ENCODE measurements around the gene HDAC9.

Gene HDAC9

DNA sequence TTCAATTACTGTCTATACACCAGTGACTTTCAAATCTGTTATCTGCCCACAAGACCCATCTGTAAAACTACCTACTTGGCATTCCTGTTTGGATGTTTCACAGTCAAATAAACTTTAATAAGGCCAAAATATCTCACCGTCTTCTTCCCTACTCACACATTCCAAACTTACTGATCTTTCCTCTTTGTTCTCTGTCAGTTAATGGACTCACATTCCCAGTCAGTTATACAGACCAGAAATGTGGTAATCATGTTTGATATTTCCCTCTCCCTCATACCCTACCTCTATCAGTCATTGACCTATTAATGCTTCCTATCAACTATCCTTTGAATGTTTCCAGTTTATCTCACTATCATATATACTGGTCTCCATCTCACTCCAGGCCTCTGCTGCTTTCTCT lies 28.5 kb upstream of the HDAC9 start:
- Histone ChIP-seq H3K27me3 (ENCODE audit: control insufficient read depth, low read length) (no peaks in the 10 kb centered on the region), H3K36me3 (ENCODE audit: control insufficient read depth, low read length) (no peaks in the 10 kb centered on the region), H3F3A (ENCODE audit: control insufficient read depth, insufficient read depth) (no peaks in the 10 kb centered on the region), H4K20me1 (ENCODE audit: control insufficient read depth, insufficient read depth, low read depth, low read length) (no peaks in the 10 kb centered on the region), H3K4me3 (ENCODE audit: low read length) (no peak overlapping the region), H3K4me1 (ENCODE audit: control insufficient read depth, low read length) (no peaks in the 10 kb centered on the region), H3K9me3 (ENCODE audit: control insufficient read depth, insufficient read depth, low read length) (no peaks in the 10 kb centered on the region), H3K27ac (ENCODE audit: low read depth, low read length) (no peak overlapping the region), H3K4me2 (ENCODE audit: low read length) (no peak overlapping the region), H3K9me2 (replicated peaks; ENCODE audit: control insufficient read depth, low read length) (no peaks in the 10 kb centered on the region), H3K79me2 (ENCODE audit: control insufficient read depth, low read length) (no peaks in the 10 kb centered on the region)
- TF ChIP-seq CTCF (IDR thresholded peaks at IDR 0.05; ENCODE audit: low read depth, low read length, poor library complexity, severe bottlenecking) (no peak), EZH2phosphoT487 (IDR thresholded peaks at IDR 0.05; ENCODE audit: borderline replicate concordance, low read length) (no peak)

DNA sequence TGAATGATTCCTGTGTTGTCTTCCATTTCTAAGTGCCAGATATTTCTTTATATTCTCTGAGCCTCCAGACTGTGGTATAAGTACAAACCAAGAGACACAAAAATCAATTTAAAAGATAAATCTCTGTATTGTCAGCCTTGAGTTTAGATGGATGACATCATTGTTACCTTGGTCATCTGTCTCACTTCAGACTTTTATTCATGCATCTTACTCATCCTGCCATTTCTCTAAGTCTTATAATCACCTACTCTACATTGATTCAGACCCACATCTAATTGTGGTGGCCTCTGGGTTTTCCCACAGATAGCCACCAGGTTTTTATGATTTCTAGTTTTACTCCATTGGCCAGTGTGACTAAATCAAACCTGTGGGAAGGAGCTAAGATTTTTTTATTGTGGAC lies 26.8 kb upstream of the HDAC9 start:
- H3K27me3 ChIP-seq (ENCODE audit: control insufficient read depth, low read length), result no peaks in the 10 kb centered on the region
- no peaks in the 10 kb centered on the region for H4K20me1 ChIP-seq (ENCODE audit: control insufficient read depth, insufficient read depth, low read depth, low read length)
- H3K4me3 ChIP-seq (ENCODE audit: low read length), result no peak overlapping the region
- no peaks in the 10 kb centered on the region for H3K4me1 ChIP-seq (ENCODE audit: control insufficient read depth, low read length)
- TF ChIP-seq CTCF (IDR thresholded peaks at IDR 0.05; ENCODE audit: low read depth, low read length, poor library complexity, severe bottlenecking) (no peak), EZH2phosphoT487 (IDR thresholded peaks at IDR 0.05; ENCODE audit: borderline replicate concordance, low read length) (no peak)
- no peaks in the 10 kb centered on the region for H3K9me2 ChIP-seq (replicated peaks; ENCODE audit: control insufficient read depth, low read length)
- H3K4me2 ChIP-seq (ENCODE audit: low read length), result no peak overlapping the region
- H3K9me3 ChIP-seq (ENCODE audit: control insufficient read depth, insufficient read depth, low read length), result no peaks in the 10 kb centered on the region
- H3K79me2 ChIP-seq (ENCODE audit: control insufficient read depth, low read length), result no peaks in the 10 kb centered on the region
- no peaks in the 10 kb centered on the region for H3F3A ChIP-seq (ENCODE audit: control insufficient read depth, insufficient read depth)
- H3K36me3 ChIP-seq (ENCODE audit: control insufficient read depth, low read length), result no peaks in the 10 kb centered on the region
- no peak overlapping the region for H3K27ac ChIP-seq (ENCODE audit: low read depth, low read length)

DNA sequence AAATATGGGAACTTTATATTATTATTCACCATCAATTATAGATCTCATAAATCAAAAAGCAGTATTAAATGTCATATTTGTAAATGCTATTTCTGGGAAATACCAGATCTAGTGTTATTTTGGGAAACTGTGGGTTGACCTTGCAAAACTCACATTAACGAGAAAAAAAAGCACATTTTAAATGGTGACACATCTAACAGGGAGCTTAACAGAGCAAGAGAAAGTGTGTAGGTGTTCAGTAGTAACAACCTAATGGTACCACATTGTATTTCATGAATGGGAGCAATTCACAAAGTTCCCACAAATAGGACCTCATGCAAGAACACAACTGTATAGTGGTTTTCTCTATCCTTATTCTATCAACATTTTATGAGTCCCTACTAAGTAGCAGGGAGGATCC lies 26.2 kb upstream of the HDAC9 start:
- Histone ChIP-seq H3K36me3 (ENCODE audit: control insufficient read depth, low read length) (no peaks in the 10 kb centered on the region), H3K9me3 (ENCODE audit: control insufficient read depth, insufficient read depth, low read length) (no peaks in the 10 kb centered on the region), H3F3A (ENCODE audit: control insufficient read depth, insufficient read depth) (no peaks in the 10 kb centered on the region), H3K27me3 (ENCODE audit: control insufficient read depth, low read length) (no peaks in the 10 kb centered on the region), H3K4me1 (ENCODE audit: control insufficient read depth, low read length) (no peaks in the 10 kb centered on the region), H4K20me1 (ENCODE audit: control insufficient read depth, insufficient read depth, low read depth, low read length) (no peaks in the 10 kb centered on the region), H3K79me2 (ENCODE audit: control insufficient read depth, low read length) (no peaks in the 10 kb centered on the region), H3K4me3 (ENCODE audit: low read length) (no peak overlapping the region), H3K27ac (ENCODE audit: low read depth, low read length) (no peak overlapping the region), H3K4me2 (ENCODE audit: low read length) (no peak overlapping the region), H3K9me2 (replicated peaks; ENCODE audit: control insufficient read depth, low read length) (no peaks in the 10 kb centered on the region)
- TF ChIP-seq EZH2phosphoT487 (IDR thresholded peaks at IDR 0.05; ENCODE audit: borderline replicate concordance, low read length) (no peak), CTCF (IDR thresholded peaks at IDR 0.05; ENCODE audit: low read depth, low read length, poor library complexity, severe bottlenecking) (no peak)

All from DOHH2 (cell line).